Medulla oblongata (tissue), 1 donor: ENCODE results near the gene AGAP4.
"Not testable (repeated sequence)": the region's sequence is repeated elsewhere in the genome, so short reads cannot be mapped to it uniquely, and the experiment has no call there.

ENCODE experiments used
- DNase-seq: peaks from one replicate; pipeline ENCODE4 v3.0.0-alpha.2; 2015; ENCODE audit errors: extremely low spot score

The AGAP4 gene

GRCh38 chr10:45847400-45847799 is at the start of gene AGAP4:
TSS of gene AGAP4 (minus strand) at chr10:45847500. CDS start at chr10:45847347, 153 bp downstream.
- not testable (repeated sequence) for DNase-seq

- not testable (repeated sequence) for DNase-seq
These were observed 43.4 kb upstream of the AGAP4 start for GRCh38 chr10:45890721-45891120.

GRCh38 chr10:45889539-45890230 is 42.4 kb upstream of the AGAP4 start:
- DNase-seq: not testable (repeated sequence)

- not testable (repeated sequence) for DNase-seq
These were observed 35.6 kb upstream of the AGAP4 start for GRCh38 chr10:45882880-45883279.

GRCh38 chr10:45865404-45865803 is 18.1 kb upstream of the AGAP4 start:
- DNase-seq: not testable (repeated sequence)

GRCh38 chr10:45864264-45864663 is 17.0 kb upstream of the AGAP4 start:
- not testable (repeated sequence) for DNase-seq

DNA sequence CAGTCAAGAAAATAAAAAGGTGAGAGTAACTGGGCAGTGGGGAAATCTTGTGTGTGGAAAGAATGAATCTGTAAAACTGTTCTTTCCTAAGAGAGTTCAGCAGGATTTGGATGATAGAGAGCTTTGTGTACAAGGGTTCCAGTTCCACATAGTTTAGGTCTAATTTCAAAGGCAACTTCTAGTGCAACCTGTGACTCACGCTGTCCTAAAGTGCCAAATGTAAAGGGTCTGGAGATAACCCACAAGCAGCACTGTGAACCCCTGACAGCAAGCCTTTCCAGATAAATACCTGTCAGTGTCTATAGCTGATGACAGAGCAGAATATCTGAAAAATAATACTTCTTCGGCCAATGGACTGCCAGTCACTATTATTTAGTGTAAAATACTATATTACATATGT is 16.3 kb upstream of the AGAP4 start:
- DNase-seq: not testable (repeated sequence)

- DNase-seq: not testable (repeated sequence)
These were observed 10.6 kb upstream of the AGAP4 start for GRCh38 chr10:45857931-45858330.

DNA sequence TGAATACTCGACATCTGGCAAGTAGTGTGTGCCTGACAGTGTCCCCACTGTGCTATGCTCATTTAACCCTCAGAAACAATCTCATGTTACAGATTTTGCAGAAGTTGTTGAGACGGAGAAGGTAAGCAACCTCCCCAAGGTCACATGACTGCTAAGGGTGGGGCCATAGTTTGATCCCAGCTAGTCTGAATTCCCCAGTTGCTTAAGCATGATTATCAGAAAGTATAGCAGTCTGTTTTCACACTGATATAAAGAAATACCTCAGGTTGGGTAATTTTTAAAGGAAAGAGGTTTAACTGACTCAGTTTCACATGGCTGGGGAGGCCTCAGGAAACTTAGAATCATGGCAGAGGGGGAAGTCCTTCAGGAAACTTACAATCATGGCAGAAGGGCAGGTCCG is 1.2 kb upstream of the AGAP4 start:
- DNase-seq: not testable (repeated sequence)

DNA sequence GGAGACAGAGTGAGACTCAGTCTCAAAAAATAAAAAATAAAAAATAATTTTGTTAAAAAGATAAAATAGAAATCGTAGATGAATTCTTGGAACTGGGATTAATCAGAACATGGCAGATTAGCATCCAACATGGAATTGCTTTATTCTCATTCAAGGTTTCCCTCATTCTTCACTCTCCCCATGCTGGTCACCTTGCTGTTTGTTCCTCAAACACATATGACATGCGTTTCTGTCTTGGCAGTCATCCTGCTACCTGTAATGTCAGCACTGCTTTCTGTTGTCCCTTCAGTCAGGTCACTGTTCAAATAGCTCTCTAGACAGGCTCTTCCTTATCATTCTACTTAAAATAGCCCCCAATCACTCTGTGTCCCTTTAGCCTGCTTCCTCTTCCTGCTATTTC is 24.4 kb downstream of the AGAP4 start:
- DNase-seq: not testable (repeated sequence)

GRCh38 chr10:45820107-45820830 is 27.0 kb downstream of the AGAP4 start:
- not testable (repeated sequence) for DNase-seq

GRCh38 chr10:45819552-45819951 is 27.7 kb downstream of the AGAP4 start:
- no peak for DNase-seq

GRCh38 chr10:45817912-45818311 is 29.4 kb downstream of the AGAP4 start:
- DNase-seq: no peak

- DNase-seq: no peak
These were observed 30.0 kb downstream of the AGAP4 start for GRCh38 chr10:45817130-45817859.

GRCh38 chr10:45814146-45814545 is 33.2 kb downstream of the AGAP4 start:
- DNase-seq: not testable (repeated sequence)

DNA sequence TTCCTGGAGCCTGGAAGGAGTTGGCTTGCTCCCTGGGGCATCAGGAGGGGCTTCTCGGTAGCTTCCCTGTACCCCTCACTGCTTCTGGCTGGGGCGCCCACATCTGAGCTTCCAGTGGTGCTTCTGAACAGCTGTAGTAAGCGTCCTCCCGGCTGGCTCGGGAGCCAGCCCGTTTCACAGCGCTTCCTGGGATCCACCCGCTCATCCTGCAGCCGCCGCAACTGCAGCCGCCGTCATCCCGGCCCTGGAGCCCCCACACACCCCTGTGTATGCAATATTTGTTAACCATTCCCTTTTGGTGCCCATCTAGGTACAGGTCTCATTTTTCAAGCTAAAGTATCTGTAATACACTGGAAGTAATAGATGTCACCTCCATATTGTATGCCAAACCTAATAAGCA is 34.3 kb downstream of the AGAP4 start:
- not testable (repeated sequence) for DNase-seq

- no peak for DNase-seq
These were observed 36.2 kb downstream of the AGAP4 start for GRCh38 chr10:45811075-45811474.

GRCh38 chr10:45809837-45810236 is 37.5 kb downstream of the AGAP4 start:
- no peak for DNase-seq

DNA sequence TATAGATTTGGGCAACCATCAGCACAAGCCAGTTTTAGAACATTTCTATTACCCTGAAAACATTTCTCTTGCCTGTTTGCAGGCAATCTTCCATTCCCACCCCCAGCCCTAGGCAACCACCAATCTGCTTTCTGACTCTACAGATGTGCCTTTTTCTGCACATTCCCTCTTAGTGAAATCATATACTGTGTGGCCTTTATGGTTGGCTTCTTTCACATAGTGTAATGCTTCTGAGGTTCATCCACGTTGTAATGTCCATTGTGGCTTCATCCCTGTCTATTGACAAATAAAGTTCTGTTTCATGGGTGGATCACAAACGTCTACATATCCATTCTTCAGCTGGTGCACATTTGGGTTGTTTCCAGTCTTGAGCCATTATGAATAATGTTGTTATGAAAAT is 42.3 kb downstream of the AGAP4 start:
- DNase-seq: not testable (repeated sequence)

DNA sequence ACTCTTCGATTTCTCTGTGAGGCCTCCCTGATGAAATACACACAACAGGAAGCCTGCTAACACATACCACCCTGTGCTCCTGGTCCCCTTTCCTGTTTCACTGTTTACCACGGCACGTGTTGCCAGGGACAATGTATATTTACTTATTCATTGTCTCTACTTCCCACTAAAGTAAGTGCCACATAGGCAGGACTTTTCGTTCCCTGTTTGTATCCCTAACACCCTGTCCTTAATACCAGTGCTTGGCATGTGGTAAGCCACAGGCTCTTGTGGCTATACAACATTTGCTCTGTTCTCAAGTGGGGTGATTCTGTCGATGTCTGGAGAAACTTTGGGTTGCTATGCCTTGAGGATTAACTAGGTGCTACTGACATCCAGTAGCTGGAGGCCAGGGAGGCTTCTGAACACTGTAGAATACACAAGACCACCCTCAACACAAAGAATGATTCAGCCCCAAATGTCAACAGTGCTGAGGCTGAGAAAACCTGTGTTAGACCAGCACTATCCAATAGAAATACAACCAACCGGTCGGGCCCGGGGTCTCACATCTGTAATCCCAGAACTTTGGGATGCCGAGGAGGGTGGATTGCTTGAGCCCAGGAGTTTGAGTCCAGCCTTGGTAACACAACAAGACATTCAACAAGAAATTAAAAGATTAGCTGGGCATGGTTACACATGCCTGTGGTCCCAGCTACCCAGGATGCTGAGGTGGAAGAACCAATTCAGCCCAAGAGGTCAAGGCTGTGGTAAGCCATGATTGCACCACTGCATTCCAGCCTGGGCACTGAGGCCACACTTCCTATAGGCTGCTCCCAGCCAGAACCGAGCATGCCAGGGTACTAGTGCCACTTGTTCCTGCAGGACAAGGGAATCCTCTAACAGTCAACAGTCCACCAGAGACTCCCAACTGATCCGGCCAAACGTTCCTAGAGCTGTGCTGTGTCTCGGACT is 44.0 kb downstream of the AGAP4 start:
- DNase-seq: not testable (repeated sequence)

DNA sequence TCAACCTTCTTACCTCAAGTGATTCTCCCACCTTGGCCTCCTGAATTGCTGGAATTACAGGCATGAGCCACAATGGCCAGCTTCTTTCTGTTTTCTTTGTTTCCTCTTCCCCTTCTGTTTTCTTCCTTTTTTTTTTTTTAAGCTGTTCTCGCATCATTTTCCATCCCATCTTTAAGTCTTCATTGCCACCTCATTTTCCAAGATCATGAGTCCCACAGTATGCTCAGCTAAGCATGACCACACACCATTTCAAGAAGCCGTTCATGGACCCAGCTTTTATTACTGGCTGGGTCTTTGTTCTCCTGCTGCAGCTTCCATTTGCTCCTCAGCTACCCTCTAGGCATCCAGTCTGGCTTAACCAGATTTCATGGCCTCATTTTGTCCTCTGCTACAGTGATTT is 52.5 kb downstream of the AGAP4 start:
- not testable (repeated sequence) for DNase-seq
